Fibroblast of lung (primary cell): Measurements from ENCODE around the gene GPR61. TPM values are rescaled to one million over a fixed set of nuclear protein-coding genes. Genes with fewer than 3 reads are reported as not detected.

Experiments used
- DNase-seq, 2 donors: peaks; one replicate each; pipeline versions ENCODE4 v3.0.0 to v3.0.0-alpha.2; 2010; ENCODE audit warnings: low read depth in 2 of 2
- H2AFZ ChIP-seq: 2 replicates; pipeline ENCODE4 v1.5.1; 2012; ENCODE audit warnings: low read length, control low read depth, inconsistent platforms
- H3K27ac ChIP-seq: 2 replicates; pipeline ENCODE4 v1.5.1; 2011; ENCODE audit warnings: low read length, control low read depth; ENCODE audit not compliant: insufficient read depth
- H3K27me3 ChIP-seq: 2 replicates; pipeline ENCODE4 v1.5.1; 2011; ENCODE audit warnings: mild to moderate bottlenecking, low read length; ENCODE audit not compliant: control insufficient read depth, insufficient read depth
- H3K36me3 ChIP-seq: 2 replicates; pipeline ENCODE4 v1.5.1; 2011; ENCODE audit warnings: low read length; ENCODE audit not compliant: control insufficient read depth, insufficient read depth
- H3K4me1 ChIP-seq: 2 replicates; pipeline ENCODE4 v1.5.1; 2011; ENCODE audit warnings: low read length; ENCODE audit not compliant: control insufficient read depth, insufficient read depth; ENCODE audit errors: extremely low read depth
- H3K4me2 ChIP-seq: 2 replicates; pipeline ENCODE4 v1.5.1; 2011; ENCODE audit warnings: low read length, control low read depth; ENCODE audit not compliant: insufficient read depth; ENCODE audit errors: extremely low read depth
- H3K4me3 ChIP-seq, 4 experiments: fragments of 200-600 bp in 1 of 4; sonication (generic) in 1 of 4; replicated peaks in 1 of 4; 2 replicates each; pipeline ENCODE4 v1.5.1; 2011 to 2016; ENCODE audit warnings: low read length in 4 of 4, low read depth in 3 of 4, mild to moderate bottlenecking in 3 of 4, control low read depth in 2 of 4, inconsistent platforms in 1 of 4, mixed read lengths in 1 of 4; ENCODE audit not compliant: insufficient read depth in 1 of 4; ENCODE audit errors: control extremely low read depth in 1 of 4
- H3K79me2 ChIP-seq: 2 replicates; pipeline ENCODE4 v1.5.1; 2012; ENCODE audit warnings: mild to moderate bottlenecking, low read length, inconsistent platforms; ENCODE audit not compliant: control insufficient read depth, insufficient read depth
- H3K9ac ChIP-seq: 2 replicates; pipeline ENCODE4 v1.5.1; 2011; ENCODE audit warnings: mild to moderate bottlenecking, low read length, control low read depth; ENCODE audit not compliant: insufficient read depth
- H3K9me3 ChIP-seq: 2 replicates; pipeline ENCODE4 v1.5.1; 2012; ENCODE audit warnings: low read depth, low read length; ENCODE audit not compliant: control insufficient read depth, insufficient read depth
- H4K20me1 ChIP-seq: 2 replicates; pipeline ENCODE4 v1.5.1; 2011; ENCODE audit warnings: low read length; ENCODE audit not compliant: control insufficient read depth, insufficient read depth; ENCODE audit errors: extremely low read depth
- CTCF ChIP-seq, 2 donors: IDR thresholded peaks in 1 of 2; conservative IDR thresholded peaks in 1 of 2; 1 replicate in 1 of 2; 2 replicates in 1 of 2; pipeline ENCODE4 v1.5.1; 2011 to 2012; ENCODE audit warnings: low read length in 2 of 2, control low read depth in 1 of 2, inconsistent platforms in 1 of 2, low read depth in 1 of 2, mild to moderate bottlenecking in 1 of 2
- EZH2 ChIP-seq: IDR thresholded peaks from 2 replicates; pipeline ENCODE4 v1.5.1; 2012; ENCODE audit warnings: low read length, control low read depth, mild to moderate bottlenecking; ENCODE audit errors: missing control alignments
- polyA plus RNA-seq, 2 donors: library from polyadenylated mRNA; depleted of rRNA in 1 of 2; stranded (reverse) in 1 of 2; unstranded in 1 of 2; fragments of >200 nt; gene quantifications; 2 replicates each; pipeline ENCODE4 v1.2.1, GENCODE V29; 2011 to 2012; ENCODE audit warnings: missing spikeins in 1 of 2
- total RNA-seq: library from RNA; depleted of rRNA; stranded (reverse); fragments of >200 nt; gene quantifications from 2 replicates; pipeline ENCODE4 v1.2.1, GENCODE V29; 2014

GPR61 gene
- total and polyA plus RNA-seq, 2 donors (not counting 1 experiment from before 2014, with no cell fraction given): 0.01 TPM; not detected in 1

- Histone ChIP-seq H3K27ac (no peak overlapping the region), H3K9me3 (no peaks in the 10 kb centered on the region), H3K4me2 (no peak overlapping the region), H3K79me2 (no peaks in the 10 kb centered on the region), H3K36me3 (no peaks in the 10 kb centered on the region), H4K20me1 (no peaks in the 10 kb centered on the region), H3K4me1 (no peaks in the 10 kb centered on the region), H3K9ac (no peak overlapping the region), H3K27me3 (peaks cover 14% of the 10 kb centered on the region), H3K4me3 (no peak overlapping the region), H2AFZ (no peak overlapping the region)
- TF ChIP-seq CTCF (conservative IDR thresholded peaks at IDR 0.05 in 1 of 2, IDR thresholded peaks at IDR 0.05 in 1 of 2; ENCODE audit: low read depth in 1 of 2, low read length in 2 of 2) (no peak), EZH2 (no peak)
- DNase-seq: no peak
Observed at GRCh38 chr1:109527098-109527811, 12.4 kb upstream of the GPR61 start.

DNA sequence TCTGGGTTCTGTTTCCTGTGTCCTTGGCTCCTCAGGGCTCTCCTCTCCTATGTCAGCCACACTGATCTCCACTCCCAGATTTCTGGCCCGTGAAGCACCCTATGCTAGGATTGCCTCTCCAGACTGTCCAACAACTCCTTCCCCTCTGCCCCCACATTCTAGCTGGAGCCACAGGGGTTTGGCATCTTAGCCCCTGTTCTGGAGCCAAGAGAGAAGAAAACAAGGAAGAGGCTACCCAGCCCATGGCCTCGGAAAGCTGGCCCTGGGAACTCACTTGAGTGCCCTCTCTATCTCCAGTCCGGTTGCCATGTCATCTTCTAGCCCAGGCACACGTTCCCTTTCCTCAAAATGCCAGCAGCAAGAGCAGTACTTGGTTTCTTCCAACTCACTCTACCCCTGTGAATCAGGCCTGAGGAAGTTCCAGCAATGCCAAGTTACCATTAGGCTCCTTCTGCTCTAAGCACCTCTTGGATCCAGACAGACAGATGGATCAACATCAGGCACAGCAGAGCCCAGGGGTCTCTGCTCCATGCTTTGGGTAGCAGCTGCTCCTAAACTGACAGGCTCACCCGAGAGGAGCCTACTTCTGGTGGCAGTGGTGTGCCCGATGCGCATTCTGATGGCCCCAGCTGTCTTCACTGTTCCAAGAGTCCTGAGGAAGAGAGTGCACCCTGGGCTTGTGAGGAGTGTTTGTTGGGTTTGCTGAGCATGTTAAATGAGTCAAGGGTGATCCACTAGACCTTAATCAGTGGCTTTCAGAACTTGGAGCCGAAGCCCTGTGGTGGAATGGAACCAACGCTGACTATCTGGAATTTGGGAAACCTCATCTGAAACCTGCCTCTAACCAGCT is 11.6 kb upstream of the GPR61 start:
- TF ChIP-seq EZH2 (no peak), CTCF (conservative IDR thresholded peaks at IDR 0.05 in 1 of 2, IDR thresholded peaks at IDR 0.05 in 1 of 2; ENCODE audit: low read depth in 1 of 2, low read length in 2 of 2) (no peak)
- Histone ChIP-seq H2AFZ (no peak overlapping the region), H3K27ac (no peak overlapping the region), H3K79me2 (no peaks in the 10 kb centered on the region), H3K27me3 (peaks cover 10% of the 10 kb centered on the region), H3K4me1 (peaks cover 2% of the 10 kb centered on the region), H3K36me3 (no peaks in the 10 kb centered on the region), H4K20me1 (no peaks in the 10 kb centered on the region), H3K9me3 (no peaks in the 10 kb centered on the region), H3K4me2 (no peak overlapping the region), H3K4me3 (no peak overlapping the region), H3K9ac (no peak overlapping the region)
- DNase-seq: no peak

GRCh38 chr1:109528712-109529111 is 11.0 kb upstream of the GPR61 start:
- Histone ChIP-seq H3K4me1 (peaks cover 2% of the 10 kb centered on the region), H3K27ac (no peak overlapping the region), H3K4me2 (no peak overlapping the region), H3K9me3 (no peaks in the 10 kb centered on the region), H4K20me1 (no peaks in the 10 kb centered on the region), H3K79me2 (no peaks in the 10 kb centered on the region), H3K4me3 (no peak overlapping the region), H2AFZ (no peak overlapping the region), H3K27me3 (peaks cover 8% of the 10 kb centered on the region), H3K36me3 (no peaks in the 10 kb centered on the region), H3K9ac (no peak overlapping the region)
- no peak for DNase-seq
- no peak for TF ChIP-seq EZH2
- TF ChIP-seq CTCF (conservative IDR thresholded peaks at IDR 0.05 in 1 of 2, IDR thresholded peaks at IDR 0.05 in 1 of 2; ENCODE audit: low read depth in 1 of 2, low read length in 2 of 2): no peak
